Measurements from ENCODE around the gene POPDC2. TPM values are rescaled to one million over a fixed set of nuclear protein-coding genes. Genes with fewer than 3 reads are reported as not detected.

POPDC2 gene
- total RNA-seq, 2 donors from 2014 or later, result 8.7 to 26.5 TPM

DNA sequence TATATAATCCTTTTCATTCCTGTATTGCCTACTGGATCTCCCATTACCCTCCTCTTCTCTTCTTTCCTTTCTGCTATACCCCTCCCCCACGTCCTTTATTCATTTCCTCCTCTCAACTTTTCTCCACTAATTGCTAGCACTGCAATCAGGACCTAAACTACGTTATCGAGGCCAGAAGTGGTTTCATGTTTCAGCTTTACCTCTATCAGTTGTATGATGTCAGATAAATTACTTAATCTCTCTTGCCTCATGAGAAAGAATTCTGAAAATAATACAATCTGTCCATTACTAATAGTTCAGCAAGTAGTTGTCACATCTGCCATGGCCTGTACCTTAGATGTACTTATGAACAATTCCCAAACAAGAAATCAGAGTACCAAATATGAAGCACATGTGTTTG is 10.6 kb downstream of the POPDC2 start:
- 54% methylated on average over 3 of the region's 3 CpGs for WGBS
- no peak for DNase-seq (ENCODE audit: low spot score)
- TF ChIP-seq POLR2A (IDR thresholded peaks at IDR 0.05) (no peak), POLR2AphosphoS5 (IDR thresholded peaks at IDR 0.05) (no peak)
- TF ChIP-seq, protein P1, sequence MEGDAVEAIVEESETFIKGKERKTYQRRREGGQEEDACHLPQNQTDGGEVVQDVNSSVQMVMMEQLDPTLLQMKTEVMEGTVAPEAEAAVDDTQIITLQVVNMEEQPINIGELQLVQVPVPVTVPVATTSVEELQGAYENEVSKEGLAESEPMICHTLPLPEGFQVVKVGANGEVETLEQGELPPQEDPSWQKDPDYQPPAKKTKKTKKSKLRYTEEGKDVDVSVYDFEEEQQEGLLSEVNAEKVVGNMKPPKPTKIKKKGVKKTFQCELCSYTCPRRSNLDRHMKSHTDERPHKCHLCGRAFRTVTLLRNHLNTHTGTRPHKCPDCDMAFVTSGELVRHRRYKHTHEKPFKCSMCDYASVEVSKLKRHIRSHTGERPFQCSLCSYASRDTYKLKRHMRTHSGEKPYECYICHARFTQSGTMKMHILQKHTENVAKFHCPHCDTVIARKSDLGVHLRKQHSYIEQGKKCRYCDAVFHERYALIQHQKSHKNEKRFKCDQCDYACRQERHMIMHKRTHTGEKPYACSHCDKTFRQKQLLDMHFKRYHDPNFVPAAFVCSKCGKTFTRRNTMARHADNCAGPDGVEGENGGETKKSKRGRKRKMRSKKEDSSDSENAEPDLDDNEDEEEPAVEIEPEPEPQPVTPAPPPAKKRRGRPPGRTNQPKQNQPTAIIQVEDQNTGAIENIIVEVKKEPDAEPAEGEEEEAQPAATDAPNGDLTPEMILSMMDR (IDR thresholded peaks at IDR 0.05), result no peak

DNA sequence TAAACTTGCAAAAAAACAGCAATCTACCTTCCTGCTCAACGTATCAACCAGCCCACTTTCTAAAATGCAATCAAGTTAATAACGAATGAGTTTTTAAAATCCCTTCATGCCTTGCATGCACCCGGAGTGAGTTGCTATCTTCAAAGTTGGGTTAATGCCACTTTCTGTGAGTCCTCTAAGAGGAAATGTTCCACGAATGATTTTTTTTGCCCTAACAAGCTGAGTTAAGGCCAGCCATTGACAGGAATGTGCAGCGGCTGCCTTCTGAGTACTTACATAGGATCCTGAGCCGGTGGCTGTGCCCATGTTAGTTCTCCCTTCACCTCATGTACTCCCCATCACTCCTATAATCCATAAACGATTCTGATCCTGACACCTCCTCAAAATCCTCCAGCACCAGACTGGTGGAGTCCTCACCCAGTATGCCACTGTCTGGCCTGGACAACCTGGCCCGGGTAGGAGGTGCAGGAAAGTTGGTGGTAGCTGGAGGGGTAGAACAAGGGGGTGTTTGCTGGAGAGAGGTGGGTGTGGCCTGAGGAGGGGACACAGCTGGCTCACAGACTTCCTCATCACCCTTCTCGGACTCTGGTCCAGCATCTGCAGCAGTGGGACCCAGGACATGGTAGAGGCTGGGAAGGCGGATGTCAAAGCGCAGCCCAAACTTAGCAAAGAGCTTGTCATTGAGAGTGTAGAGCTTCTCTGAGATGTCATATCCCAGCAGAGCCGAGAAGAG is 12.4 kb downstream of the POPDC2 start:
- Histone ChIP-seq H3K27ac (peak overlapping the region; percentile 10 to 13), H3K9me3 (no peaks in the 10 kb centered on the region), H3K4me1 (replicated peaks) (no peaks in the 10 kb centered on the region), H3K4me3 (no peak overlapping the region), H3K27me3 (replicated peaks; ENCODE audit: insufficient read depth) (no peaks in the 10 kb centered on the region), H3K36me3 (no peaks in the 10 kb centered on the region)
- TF ChIP-seq, protein P1 (IDR thresholded peaks at IDR 0.05), result no peak
- TF ChIP-seq POLR2A (IDR thresholded peaks at IDR 0.05) (no peak), POLR2AphosphoS5 (IDR thresholded peaks at IDR 0.05) (no peak)
- intact Hi-C loops (cut with DNase I), result no loop called here
- no peak for DNase-seq (ENCODE audit: low spot score)
- 65% methylated on average over 12 of the region's 12 CpGs for WGBS

More for the DNA sequence above, 10.6 kb downstream of the POPDC2 start:
- no peaks in the 10 kb centered on the region for H3K4me1 ChIP-seq (replicated peaks)
- H3K9me3 ChIP-seq, result no peaks in the 10 kb centered on the region
- no peak overlapping the region for H3K4me3 ChIP-seq
- H3K27me3 ChIP-seq (replicated peaks; ENCODE audit: insufficient read depth), result no peaks in the 10 kb centered on the region
- no peaks in the 10 kb centered on the region for H3K36me3 ChIP-seq
- intact Hi-C loops (cut with DNase I), result no loop called here
- H3K27ac ChIP-seq, result no peak overlapping the region

DNA sequence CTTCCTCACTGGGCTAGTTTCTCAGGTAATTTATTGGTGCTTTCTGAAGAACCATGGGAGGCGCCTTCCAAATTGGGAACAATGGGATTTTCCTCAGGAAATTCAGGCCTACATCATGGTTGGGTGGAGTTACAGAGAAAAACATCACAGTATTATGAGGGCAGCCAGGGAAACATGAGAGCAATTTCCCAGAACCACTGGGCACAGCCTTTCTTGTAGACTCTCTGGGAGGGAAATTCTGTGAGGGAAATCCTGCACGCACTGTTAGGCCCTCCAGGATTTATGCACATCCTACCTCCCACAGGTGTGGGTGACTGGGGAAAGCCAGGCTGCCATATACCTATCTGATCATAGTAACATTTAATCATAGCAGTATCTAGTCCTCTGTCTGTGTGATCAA is 13.2 kb downstream of the POPDC2 start:
- Histone ChIP-seq H3K27me3 (replicated peaks; ENCODE audit: insufficient read depth) (no peaks in the 10 kb centered on the region), H3K27ac (peak overlapping the region in 1 of 2 donors; percentile 13), H3K4me3 (no peak overlapping the region), H3K4me1 (replicated peaks) (no peaks in the 10 kb centered on the region), H3K36me3 (no peaks in the 10 kb centered on the region), H3K9me3 (no peaks in the 10 kb centered on the region)
- DNase-seq (ENCODE audit: low spot score), result no peak
- TF ChIP-seq POLR2A (IDR thresholded peaks at IDR 0.05) (no peak), POLR2AphosphoS5 (IDR thresholded peaks at IDR 0.05) (peak; percentile 31)
- TF ChIP-seq, protein P1 (IDR thresholded peaks at IDR 0.05), result no peak
- intact Hi-C loops (cut with DNase I), result no loop called here
- 80% methylated on average over 2 of the region's 2 CpGs for WGBS

DNA sequence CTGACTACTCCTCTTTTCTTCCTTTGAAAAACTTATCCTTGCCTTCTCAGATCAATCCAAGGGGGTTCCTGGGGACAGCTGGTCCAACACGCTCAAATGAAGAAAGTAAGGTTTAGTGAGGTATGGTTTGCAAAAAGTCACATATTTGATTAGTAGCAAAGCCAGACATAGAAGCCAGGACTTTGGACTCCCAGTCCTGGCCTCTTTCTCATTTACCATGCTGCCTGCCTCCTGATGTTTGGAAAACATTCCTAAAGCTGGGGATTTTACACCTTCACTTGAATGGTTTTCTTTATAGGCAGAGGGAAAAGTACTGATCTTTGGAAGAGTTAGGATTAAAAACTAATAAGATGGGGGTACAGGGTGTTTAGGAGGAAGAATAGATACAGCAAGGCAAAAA is 14.6 kb downstream of the POPDC2 start:
- Histone ChIP-seq H3K27ac (no peak overlapping the region), H3K4me1 (replicated peaks) (no peaks in the 10 kb centered on the region), H3K9me3 (no peaks in the 10 kb centered on the region), H3K27me3 (replicated peaks; ENCODE audit: insufficient read depth) (no peaks in the 10 kb centered on the region), H3K4me3 (no peak overlapping the region), H3K36me3 (no peaks in the 10 kb centered on the region)
- intact Hi-C loops (cut with DNase I), result no loop called here
- 93% methylated on average over 1 of the region's 1 CpG for WGBS
- no peak for DNase-seq (ENCODE audit: low spot score)
- TF ChIP-seq POLR2A (IDR thresholded peaks at IDR 0.05) (no peak), POLR2AphosphoS5 (IDR thresholded peaks at IDR 0.05) (no peak)
- TF ChIP-seq, protein P1 (IDR thresholded peaks at IDR 0.05), result no peak

DNA sequence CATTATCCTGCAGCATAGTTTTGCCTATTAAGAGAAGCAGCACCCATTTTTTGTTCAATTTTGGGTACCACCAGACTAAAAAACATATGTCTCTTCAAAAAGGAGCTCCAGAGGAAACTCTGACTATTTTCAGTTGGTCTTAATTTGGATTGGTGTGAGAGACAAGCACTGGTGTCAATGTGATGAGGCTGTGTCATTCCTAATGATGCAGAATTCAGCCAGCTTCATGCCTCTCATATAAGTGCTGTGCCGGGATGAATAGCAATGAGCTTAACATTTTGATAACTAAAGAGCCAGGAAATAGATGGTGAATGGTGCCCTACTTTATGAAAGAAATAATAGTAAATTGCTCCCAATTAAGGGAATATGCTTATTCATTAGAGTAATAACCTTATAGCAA is 15.9 kb downstream of the POPDC2 start:
- Histone ChIP-seq H3K27me3 (replicated peaks; ENCODE audit: insufficient read depth) (no peaks in the 10 kb centered on the region), H3K36me3 (no peaks in the 10 kb centered on the region), H3K9me3 (no peaks in the 10 kb centered on the region), H3K27ac (no peak overlapping the region), H3K4me1 (replicated peaks) (no peaks in the 10 kb centered on the region), H3K4me3 (no peak overlapping the region)
- DNase-seq (ENCODE audit: low spot score), result no peak
- 93% methylated on average over 1 of the region's 1 CpG for WGBS
- TF ChIP-seq POLR2AphosphoS5 (IDR thresholded peaks at IDR 0.05) (no peak), POLR2A (IDR thresholded peaks at IDR 0.05) (no peak)
- TF ChIP-seq, protein P1 (IDR thresholded peaks at IDR 0.05), result no peak
- intact Hi-C loops (cut with DNase I), result no loop called here
